SKM-1 treated with dmso at 0.1 percent for 144 hours (cell line): ENCODE data around the gene RIC1.
"Not testable (repeated sequence)": the region's sequence is repeated elsewhere in the genome, so short reads cannot be mapped to it uniquely, and the experiment has no call there.

ENCODE experiments used
- DNase-seq: peaks from one replicate; lab custom pipeline; 2025; ENCODE audit not compliant: unreplicated experiment; lab: John Stamatoyannopoulos, UW

RIC1 gene

DNA sequence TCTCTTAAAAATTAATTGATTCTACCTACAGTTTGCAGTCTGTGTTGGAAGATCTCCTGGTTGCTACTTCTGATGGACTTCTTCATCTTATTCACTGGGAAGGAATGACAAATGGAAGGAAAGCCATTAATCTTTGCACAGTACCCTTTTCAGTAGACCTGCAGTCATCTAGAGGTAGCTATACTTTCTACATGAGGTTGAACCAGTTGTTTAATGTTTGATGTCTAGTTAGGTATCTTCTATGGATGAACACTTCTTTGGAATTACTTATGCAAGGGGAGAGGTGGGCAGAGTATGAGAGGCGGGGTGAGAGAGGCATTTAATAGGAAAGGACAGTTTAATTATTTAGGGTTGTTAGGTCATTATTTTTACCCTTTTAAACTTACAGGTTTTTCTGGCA is 91.2 kb downstream of the RIC1 start:
- no peak for DNase-seq

DNA sequence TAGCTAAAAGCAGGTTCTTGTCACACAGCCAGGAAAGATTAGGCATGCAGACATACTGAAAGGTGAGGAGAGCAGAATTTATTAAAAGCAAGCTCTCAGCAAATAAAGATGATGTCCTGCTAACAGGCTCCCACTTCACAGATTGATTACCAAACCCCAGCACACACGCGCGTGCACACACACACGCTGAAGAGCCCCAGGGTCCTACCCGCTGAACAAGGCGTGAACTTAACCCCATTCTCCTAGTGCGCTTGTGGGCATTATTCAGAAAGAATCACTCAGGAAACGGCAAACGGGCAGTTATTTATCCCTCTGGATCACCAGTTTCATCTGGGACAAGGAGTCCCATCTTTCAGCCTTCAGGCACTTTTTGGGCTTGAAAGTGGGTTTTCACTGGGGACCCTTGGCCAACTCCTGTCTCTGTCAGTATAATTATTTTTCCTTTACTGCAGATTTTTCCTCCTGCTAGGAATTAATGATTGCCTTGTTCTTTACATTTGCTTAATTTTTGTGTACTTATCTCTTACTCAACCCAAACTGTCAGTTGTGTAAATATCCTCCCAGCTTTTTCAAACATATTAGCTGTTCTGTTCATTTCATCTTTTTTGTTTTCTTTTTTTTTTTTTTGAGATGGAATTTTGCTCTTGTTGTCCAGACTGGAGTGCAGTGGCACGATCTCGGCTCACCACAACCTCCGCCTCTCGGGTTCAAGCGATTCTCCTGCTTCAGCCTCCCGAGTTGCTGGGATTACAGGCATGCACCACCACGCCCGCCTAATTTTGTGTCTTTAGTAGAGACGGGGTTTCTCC is 92.6 kb downstream of the RIC1 start:
- no peak for DNase-seq

DNA sequence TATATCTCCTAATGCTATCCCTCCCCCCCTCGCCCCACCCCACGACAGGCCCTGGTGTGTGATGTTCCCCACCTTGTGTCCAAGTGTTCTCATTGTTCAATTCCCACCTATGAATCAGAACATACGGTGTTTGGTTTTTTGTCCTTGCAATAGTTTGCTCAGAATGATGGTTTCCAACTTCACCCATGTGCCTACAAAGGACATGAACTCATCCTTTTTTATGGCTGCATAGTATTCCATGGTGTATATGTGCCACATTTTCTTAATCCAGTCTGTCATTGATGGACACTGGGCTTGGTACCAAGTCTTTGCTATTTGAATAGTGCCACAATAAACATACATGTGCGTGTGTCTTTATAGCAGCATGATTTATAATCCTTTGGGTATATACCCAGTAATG is 93.8 kb downstream of the RIC1 start:
- not testable (repeated sequence) for DNase-seq

DNA sequence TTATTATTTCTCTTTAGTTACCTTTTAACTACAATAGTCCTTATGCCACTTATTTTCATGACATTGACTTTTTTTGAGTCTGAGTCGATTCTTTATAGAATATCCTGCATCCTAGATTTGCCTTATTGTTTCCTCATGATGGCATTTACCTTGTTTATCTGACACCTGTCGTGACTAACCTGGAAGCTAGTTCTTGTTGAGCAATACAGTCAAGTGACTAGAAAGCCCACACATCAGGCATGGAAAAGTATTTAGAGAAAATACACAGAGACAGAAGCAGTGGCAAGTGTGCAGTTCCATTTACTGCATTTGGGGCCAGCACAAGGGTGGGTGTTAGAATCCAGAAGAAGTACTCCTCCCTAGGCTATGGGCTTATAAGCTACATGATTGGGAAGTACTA is 106.2 kb downstream of the RIC1 start:
- DNase-seq, result no peak

DNA sequence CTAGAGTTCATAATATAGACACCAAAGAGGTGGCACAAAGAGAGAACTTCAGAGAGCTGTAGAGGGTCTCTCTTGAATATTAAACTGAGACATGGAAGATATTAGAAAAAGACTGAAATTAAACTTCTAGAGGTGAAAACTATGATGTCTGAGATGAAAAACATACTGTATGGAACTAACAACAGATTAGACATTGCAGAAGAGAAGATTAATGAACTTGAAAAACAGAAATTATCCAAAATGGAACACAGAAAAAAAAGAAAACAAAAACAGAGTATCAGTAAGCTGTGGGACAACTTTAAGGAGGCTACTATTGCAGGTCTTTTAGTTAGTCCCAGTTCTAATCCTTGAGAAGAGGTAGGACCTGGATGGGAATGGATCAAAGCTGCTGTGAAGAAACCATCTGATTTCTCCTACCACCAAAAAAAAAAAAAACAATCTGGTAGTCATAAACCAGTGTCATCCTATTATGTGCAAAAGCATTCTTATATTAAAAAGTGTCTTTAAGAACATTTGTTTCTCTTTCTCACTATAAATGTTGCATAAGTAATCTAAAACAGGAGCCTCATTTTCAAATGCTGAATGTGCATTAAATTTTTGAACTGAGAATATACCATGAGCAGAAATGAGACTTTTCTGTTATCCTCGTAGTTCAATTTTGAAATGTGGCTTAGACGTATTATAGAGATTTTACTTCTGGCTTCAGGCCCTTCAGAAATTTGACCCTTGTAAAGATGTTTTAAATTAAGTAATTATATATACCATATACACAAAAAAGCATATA is 107.8 kb downstream of the RIC1 start:
- no peak for DNase-seq

DNA sequence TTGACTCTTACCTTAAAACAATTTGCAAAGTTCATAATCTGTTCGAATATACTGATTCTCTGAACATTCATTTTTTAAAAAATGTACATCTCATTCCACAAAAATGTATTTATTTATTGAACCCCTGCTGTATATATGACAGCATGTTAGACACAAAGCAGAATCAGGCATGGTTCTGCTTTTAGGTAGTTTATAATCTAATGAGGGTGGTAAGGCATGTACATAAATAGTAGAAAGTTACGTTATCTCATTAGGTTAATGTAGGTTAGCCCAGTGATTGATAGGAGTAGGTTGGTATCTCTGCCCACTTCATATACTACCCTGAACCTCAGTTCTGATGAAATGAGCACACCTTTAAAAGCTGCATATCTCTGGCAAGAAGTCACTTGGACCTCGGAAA is 114.2 kb downstream of the RIC1 start:
- DNase-seq, result no peak

DNA sequence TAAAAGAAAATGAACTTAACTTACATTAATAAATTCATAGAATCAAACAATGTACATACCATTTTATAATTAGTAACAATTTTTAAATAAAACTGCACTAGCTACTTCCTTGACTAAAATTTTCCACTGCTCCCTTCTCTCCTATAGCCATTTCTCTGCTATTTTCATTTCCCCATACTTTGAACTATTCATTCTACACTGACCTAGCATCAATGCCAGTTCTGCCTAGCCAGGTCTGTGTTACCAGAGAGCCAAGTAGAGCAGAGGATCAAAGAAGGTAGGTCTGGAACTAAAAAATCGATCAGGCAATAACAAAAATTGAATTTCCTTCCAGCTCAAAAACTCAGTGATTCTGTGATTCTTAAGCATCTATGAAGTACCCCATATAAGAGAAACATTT is 119.5 kb downstream of the RIC1 start:
- DNase-seq, result no peak

DNA sequence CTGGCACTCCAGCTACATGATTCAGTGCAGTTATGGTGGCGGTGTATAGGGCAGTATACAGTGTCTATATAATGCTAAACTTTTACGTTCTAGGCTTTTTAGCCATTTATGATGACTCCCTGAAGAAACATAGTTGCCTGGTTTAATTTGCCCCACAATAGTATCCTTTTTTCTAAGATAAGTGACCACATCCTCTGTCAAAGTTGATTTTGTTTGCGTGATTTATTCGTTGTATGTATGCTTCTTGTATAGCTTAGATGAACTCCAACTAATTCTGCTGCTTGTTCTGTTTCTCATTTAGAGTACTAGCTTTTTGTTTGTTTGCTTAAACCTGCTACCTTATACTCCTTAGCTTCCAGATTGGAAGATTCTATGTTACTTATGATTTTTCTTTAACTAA is 120.4 kb downstream of the RIC1 start:
- no peak for DNase-seq

DNA sequence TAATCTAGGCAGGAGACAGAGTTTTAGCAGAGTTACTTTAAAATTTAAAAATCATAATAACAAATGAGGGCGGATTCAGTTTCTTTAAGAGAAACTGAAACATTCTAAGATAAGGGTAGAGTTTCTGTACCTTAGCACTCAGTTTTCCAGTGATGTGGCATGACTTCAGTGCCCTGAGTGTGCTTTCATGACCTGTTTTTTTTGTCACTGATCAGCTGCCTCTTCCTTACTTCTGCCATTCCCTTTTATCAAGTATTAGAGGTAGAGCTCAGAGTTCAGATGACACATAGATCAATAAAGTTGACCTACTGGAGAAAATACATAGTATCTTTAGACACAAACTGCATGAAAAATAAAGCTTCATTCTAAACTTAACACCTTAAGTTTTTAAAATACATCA is 121.7 kb downstream of the RIC1 start:
- no peak for DNase-seq

DNA sequence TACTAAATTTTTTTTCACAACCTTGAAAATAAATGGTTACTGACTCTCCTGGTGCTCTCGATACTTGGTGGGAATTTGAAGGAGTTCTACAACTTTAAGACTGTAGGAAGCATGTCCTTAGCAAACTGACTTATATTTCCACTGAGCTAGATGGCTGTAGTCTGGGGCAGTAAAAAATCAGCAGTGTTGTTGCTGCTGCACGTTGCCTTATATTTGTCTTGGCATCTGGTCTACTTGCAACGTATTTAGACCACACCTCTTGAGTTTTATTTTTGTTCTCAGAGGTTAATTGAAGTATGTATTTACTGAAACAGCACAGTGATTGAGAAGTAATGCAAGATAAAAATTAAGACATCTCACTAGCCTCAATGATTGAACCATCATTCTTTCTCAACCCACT is 127.7 kb downstream of the RIC1 start:
- no peak for DNase-seq

DNA sequence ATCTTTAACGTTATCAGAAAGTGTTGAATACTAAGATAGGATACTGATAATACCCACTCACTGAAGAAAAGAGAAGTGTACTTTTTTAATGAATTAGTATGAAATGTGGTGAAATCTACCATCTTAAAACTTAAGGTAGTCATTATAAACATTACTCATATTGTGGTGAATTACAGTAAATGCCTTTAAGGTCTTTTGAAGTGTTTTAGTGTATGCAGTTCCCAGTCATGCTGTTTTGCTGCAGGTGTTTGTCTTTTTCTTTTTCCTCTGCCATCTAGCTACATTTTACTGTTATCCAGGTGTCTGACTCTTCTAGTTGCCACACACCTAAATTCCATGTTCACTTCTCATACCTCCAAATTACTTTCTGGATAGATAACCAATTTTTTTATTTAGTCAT is 131.4 kb downstream of the RIC1 start:
- no peak for DNase-seq

DNA sequence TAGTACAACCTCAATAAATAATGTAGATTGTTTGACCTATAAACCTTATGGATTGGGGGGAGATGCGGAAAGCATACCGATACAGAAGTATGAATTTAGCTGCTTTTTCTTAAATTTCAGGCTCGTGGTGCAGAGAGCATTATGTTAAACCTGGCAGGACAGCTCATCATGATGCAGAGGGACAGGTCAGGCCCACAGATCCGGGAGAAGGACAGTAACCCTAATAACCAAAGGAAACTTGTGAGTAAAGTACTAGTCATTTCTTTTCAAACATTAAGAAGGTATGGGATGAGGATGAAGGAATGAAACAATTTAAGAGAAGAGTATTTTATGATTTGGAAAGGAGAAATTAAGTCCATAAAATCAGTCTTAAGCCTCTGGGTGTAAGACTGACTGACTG is 133.5 kb downstream of the RIC1 start:
- no peak for DNase-seq

DNA sequence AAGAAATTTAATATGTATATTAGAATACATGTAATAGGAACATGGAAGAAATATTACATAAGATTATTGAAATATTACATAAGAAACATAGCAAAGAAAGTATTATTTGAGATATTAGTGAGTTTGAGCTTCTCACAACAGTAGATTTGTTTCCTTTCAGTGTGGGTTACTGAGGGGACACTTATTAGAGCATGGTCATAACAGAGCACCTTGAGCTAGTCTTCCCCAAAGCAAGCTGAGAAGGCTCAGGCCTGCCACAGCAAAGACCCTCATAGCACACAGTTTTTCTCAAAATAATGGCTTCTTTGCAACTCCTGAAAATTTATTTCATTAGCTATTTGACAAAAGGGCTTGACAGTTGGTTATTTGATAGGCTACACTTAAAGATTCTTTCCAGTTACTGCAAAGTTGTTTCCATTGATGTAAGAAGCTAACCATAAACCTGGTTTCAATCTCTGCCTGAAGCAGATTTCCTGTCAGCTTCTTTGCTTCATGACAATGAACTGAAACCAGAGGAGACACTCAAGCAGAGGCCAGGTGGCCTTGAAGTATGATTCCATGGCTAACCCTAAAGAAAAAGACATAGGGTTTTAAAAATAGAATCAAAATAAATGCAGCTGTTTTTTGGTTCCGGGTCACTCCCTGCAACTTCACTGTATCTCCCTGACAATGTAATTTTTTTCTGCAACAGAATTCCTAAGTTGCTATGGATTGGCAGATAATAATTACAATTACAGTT is 135.4 kb downstream of the RIC1 start:
- no peak for DNase-seq

DNA sequence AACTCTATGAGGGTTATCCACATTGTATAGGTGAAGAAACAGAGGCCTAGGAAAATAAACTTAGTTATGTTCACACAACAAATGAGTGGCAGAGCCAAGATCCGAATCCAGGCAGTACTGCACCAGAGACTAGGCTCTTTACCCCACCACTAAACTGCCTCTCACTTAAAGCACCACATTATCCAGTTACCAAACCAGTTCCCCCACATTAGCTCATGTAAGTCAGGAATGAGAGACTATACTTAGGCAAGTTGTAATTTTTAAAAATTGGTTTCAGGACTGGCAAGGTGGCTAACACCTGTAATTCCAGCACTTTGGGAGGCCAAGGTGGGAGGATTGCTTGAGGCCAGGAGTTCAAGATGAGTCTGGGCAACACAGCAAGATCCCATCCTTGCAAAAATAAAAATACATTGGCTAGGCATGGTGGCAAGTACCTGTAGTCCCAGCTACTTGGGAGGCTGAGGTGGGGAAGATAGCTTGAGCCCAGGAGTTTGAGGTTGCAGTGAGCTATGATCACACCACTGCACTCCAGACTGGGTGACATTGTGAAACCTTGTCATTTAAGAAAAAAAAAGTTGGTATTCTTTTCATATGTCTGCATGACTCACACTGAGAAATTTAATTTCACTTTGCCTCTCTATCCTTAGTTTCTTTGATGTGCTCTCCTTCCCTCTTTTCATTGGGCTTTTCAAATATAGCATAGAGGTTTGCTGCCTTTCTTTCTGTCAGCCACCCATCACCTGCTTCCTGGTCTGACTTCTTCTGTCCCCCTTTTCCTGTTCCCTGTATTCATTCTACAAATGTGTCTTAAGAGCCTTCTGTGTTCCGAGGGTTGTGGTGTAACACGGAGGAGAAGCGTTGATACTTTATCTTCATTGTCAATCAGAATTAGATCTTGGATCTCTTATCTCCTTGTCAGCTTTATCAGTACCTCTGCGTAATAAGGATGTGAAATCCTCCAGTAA is 139.3 kb downstream of the RIC1 start:
- DNase-seq, result no peak

DNA sequence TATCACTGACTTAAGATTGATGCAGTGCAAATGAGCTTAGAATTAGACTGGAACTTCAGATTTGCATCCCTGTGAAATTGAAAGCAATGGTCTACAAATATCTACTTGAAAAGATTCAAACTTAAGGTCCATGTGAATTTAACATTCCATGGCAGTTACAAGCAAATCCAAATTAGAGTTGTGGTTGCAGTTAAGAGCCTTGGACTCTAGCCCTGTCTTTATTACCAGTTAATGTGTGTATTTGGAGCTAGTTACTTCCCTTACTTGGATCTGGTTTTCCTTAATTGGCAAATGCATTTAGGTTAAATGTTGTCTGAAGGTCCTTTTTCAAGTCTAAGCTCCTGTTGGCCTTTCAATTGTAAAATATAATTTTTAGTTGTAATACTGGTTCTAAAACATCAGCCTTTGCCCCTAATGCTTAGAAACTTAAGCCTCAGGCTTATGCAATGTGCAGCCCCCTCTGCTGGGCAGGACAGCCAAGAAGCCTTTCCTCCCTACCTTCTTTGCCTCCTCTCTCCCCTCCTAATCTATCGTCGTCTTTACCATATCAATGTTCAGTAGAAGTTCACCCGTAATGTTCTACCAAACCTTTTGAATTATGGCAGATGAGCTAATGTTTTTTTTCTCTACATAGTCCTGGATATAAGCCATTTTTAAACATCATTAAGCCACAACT is 144.6 kb downstream of the RIC1 start:
- no peak for DNase-seq

DNA sequence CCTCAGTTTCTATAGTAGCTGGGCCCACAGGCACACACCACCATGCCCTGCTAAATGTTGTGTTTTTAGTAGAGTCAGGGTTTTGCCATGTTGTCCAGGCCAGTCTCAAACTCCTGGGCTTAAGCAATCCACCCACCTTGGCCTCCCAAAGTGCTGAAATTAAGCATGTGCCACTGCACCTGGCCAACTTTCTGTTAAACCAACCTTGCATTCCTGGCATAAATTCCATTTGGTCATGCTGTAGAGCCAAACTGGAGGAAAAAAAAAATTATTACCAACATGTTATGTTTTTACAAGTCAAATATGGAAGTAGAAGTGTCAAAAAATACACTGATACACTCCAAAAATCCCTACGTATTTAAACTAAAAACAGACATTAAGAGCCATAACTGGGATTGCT is 149.9 kb downstream of the RIC1 start:
- no peak for DNase-seq

DNA sequence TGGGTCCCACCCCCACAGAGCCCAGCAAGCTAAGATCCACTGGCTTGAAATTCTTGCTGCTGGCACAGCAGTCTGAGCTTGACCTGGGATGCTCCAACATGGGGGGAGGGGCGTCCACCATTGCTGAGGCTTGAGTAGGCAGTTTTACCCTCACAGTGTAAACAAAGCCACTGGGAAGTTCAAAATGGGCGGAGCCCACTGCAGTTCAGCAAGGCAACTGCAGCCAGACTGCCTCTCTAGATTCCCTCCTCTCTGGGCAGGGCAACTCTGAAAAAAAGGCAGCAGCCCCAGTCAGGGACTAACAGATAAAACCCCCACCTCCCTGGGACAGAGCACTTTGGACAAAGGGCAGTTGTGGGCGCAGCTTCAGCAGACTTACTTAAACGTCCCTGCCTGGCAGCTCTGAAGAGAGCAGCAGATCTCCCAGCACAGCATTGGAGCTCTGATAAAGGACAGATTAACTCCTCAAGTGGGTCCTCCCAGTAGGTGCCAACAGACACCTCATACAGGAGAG is 150.9 kb downstream of the RIC1 start:
- DNase-seq, result not testable (repeated sequence)

DNA sequence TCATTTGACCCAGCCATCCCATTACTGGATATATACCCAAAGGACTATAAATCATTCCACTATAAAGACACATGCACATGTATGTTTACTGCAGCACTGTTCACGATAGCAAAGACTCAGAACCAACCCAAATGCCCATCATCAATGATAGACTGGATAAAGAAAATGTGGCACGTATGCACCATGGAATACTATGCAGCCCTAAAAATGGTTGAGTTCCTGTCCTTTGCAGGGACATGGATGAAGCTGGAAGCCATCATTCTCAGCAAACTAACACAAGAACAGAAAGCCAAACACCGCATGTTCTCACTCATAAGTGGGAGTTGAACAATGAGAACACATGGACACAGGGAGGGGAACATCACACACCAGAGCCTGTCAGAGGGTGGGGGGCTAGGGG is 154.5 kb downstream of the RIC1 start:
- DNase-seq, result not testable (repeated sequence)

DNA sequence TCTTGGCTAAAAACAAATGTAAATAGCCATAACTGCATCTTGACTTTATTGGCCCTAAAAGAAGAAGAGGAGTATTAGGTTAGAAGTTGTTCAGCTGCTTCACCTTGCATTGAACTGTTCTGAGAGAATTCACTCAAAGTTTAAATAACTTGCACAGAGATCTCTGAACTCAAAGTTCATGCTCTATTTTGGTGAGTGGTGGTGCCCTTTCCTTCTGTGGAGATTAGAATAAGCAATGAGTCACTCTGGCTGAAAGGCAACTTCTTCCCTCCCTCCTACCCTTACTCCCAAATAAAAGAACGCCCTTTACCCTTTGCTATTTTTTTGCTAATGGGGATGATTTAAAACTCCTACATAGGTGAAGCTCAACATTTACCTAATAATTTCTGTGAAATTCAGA is 155.1 kb downstream of the RIC1 start:
- no peak for DNase-seq
